ENCODE data around the gene RPS27L.

Gene RPS27L

DNA sequence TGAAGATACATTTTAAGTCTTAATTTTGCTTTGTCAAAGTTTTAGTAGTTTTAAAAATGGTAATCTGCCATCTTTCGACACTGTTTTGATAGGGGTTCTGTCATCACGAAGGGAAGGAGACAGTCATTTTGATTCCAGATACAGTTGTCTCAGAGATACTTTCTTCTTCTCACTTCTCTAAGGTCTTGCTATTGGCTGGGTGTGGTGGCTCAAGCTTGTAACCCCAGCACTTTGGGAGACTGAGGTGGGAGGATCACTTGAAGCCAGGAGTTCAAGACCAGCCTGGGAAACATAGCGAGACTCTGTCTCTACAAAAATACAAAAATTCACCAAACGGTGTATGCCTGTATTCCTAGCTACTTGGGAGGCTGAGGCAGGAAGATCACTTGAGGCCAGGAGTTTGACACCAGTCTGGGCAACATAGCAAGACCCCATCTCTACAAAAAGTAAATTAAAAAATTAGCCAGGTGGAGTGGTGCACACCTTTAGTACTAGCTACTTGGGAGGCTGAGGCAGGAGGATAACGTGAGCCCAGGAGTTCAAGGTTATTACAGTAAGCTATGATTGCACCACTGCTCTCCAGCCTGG lies 35.4 kb upstream of the RPS27L start:
- POLR2A ChIA-PET (ENCODE audit: low non-redundant PET) = no interaction called here
- CTCF ChIA-PET = no interaction called here
- H3K27ac ChIP-seq = no peak overlapping the region
- TF ChIP-seq, protein P1, sequence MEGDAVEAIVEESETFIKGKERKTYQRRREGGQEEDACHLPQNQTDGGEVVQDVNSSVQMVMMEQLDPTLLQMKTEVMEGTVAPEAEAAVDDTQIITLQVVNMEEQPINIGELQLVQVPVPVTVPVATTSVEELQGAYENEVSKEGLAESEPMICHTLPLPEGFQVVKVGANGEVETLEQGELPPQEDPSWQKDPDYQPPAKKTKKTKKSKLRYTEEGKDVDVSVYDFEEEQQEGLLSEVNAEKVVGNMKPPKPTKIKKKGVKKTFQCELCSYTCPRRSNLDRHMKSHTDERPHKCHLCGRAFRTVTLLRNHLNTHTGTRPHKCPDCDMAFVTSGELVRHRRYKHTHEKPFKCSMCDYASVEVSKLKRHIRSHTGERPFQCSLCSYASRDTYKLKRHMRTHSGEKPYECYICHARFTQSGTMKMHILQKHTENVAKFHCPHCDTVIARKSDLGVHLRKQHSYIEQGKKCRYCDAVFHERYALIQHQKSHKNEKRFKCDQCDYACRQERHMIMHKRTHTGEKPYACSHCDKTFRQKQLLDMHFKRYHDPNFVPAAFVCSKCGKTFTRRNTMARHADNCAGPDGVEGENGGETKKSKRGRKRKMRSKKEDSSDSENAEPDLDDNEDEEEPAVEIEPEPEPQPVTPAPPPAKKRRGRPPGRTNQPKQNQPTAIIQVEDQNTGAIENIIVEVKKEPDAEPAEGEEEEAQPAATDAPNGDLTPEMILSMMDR (conservative IDR thresholded peaks at IDR 0.05; ENCODE audit: low read depth) = no peak
- DNase-seq (ENCODE audit: low spot score) = no peak

DNA sequence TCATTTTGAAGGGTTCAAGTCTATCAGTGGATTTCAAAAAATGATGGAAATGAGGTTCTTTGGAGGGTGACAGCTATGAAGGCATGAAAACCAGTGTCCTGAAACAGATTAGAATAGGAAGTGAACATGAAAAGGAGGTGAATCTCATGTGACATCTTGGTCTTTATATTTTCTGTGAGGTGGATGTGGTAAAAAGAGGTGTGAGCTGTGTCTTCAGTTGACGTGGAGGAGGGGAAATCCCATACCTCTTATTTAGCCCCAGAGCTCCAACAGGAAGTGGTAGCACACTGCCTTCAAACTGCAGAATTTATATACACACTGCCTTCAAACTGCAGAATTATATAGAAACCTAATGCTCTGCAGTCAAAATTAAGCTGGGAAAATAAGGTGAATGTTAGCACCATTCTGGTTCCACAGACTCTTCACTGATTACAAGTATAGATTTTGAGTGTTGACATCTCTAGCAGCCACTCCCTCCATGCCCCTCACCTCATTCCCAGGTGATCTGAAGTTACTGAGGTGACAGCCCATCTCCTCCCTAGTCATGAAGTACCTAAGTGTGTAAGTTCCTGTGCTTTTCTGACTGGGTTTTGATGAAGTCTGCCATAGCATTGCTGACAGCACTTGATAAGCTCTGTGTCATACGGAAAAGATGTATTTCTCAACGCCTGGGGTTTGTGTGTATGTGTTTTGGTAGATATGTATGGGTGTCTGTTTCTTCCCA lies 34.8 kb upstream of the RPS27L start:
- DNase-seq (ENCODE audit: low spot score) = no peak
- ChIA-PET CTCF (interaction anchor here (0.9 to 1.0 kb wide), 3 partner anchors 11 to 34 kb away, joined by 3 to 6 read pairs (median 3); partner anchors contain the start of gene RPS27L), POLR2A (ENCODE audit: low non-redundant PET) (no interaction called here)
- no peak overlapping the region for H3K27ac ChIP-seq
- TF ChIP-seq, protein P1 (conservative IDR thresholded peaks at IDR 0.05; ENCODE audit: low read depth) = no peak

DNA sequence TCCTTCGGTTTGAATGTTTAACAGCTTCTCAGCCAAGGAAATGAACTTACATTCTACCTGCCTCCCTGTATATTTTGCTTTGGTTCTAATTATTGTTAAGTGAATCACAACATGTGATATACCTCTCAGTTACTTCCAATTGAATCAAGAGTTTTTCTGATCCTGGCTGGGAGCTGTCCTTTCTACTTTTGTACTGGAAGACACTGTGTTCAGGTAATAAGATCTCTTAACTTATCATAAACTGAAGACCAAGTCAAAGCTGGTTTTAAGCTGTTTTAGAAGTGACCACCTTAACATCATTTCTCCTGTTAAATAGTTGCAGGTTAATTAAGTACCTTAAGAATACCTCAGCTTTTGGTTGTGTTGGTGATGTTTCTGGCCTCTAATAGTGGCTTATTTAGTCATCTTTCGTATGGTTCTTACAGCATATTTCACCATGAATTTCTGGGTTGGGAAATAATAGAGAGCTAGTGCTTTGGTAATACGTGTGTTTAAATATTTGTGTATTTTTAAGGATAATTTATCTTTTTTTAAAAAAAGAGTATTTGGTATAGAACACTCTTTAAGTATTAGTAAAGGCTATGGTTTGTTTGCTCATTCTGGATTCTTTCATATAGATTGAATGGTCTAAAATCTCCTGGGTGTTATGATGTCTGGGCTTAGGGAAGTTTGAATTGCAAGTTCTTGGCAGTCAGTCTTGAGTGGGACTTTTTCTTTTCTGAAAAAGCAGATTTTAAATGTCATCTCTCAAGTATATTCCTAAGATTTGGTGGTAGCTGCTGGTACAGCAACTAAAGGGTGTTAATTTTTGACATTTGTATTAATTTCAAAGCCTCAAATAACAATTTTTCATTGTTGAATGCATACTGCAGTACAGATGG lies 33.7 kb upstream of the RPS27L start:
- ChIA-PET POLR2A (ENCODE audit: low non-redundant PET) (no interaction called here), CTCF (interaction anchor here (0.9 to 1.0 kb wide), 2 partner anchors 17 to 33 kb away, joined by 3 to 6 read pairs; partner anchors contain the start of gene RPS27L)
- H3K27ac ChIP-seq = no peak overlapping the region
- DNase-seq (ENCODE audit: low spot score) = no peak
- TF ChIP-seq, protein P1 (conservative IDR thresholded peaks at IDR 0.05; ENCODE audit: low read depth) = no peak

DNA sequence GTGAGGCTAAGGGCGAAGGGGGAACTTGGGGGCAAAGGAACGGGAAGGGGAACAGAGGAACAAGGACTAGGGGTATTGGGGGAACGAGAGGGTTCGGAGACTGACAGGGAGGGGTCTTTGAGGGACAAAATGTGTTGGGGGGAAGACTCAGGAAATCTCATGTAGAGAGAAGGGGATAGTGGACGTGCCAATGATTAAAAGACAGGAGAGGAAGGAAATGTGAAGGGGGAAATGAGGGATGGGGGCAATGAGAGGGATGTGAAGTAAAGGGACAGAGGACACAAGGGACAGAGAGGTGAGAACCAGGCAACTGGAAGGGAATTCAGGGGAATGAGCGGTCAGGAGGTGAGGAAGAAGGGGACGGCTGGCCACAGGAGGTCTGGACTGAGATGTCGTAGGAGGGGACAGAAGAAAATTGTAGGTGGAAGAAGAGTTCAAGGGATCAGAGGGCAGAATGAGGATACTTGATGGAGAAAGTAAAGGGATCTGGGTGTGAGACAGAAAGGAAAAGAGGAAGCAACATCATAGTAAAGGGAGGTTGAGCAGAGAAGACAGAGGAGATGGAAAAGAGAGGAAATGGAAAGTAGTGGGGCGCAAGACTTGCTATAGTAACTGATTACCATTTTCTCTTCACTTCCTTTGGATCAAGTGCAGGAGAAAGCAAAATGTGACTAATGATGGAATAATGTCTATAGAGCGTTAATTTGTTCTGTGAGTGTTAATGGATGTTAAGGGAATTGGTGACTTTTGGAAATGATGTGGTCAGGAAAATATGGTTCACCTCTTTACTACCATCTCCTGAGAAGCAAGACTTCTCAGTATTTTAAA lies 32.9 kb upstream of the RPS27L start:
- TF ChIP-seq, protein P1 (conservative IDR thresholded peaks at IDR 0.05; ENCODE audit: low read depth) = no peak
- peak overlapping the region; percentile 69 for H3K27ac ChIP-seq
- CTCF ChIA-PET = no interaction called here
- no peak for DNase-seq (ENCODE audit: low spot score)
- POLR2A ChIA-PET (ENCODE audit: low non-redundant PET) = no interaction called here

DNA sequence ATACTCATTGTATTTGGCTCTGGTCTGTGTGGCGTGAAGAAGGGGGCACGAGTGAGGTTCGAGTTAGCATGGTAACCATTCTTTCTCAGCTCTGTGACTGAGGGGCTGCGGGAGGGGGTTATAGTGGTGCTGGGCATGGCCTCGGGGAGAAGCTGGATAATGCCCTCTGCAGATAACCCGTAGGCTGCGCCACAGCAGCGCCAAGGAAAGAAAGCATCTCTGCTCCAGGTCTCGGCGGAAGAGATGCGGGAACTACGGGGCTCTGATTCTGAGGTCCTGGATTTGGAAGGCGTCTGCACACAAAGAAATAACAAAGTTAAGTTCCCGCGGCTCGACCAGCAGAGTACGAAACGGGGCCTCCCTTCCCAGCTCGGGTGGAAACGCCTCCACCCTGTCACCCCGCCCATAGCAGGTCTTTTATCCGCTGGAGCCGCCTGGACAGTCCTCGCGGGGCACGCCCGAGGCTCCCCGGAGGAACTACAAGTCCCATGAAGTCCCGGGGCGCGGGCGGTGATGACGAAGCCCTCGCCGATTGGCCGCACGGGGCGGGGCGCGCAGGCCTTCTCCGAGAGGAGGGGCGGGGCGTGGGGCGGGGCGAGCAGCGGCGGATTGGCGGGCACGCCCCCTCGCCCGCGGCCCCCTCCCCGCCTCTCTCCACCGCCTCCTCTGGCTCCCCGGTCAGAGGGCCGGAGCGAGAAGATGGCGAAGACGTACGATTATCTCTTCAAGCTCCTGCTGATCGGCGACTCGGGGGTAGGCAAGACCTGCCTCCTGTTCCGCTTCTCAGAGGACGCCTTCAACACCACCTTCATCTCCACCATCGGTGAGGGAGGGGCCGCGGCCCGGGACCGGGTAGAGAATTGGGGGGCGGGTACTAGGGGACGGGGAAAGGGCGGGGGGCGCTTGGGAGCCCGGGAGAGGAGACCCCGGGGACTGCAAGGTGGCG lies 31.9 kb upstream of the RPS27L start, which contains the start of gene RAB8B:
RAB8B (plus strand) TSS at position 681 of the 946 bp plus-strand sequence; CDS start at position 700, 19 bp downstream.
- POLR2A ChIA-PET (ENCODE audit: low non-redundant PET) = no interaction called here
- H3K27ac ChIP-seq = peak within 1 kb of the TSS; percentile 69
- TF ChIP-seq, protein P1 (conservative IDR thresholded peaks at IDR 0.05; ENCODE audit: low read depth) = peak; percentile 21; the same call in 1 of the 2 replicates
- CTCF ChIA-PET = interaction anchor here (0.7 kb wide), 1 partner anchor 576 kb away, joined by 3 read pairs; no protein-coding TSS in a partner anchor
- DNase-seq (ENCODE audit: low spot score) = peak; percentile 94
